Measurements from ENCODE around the gene RASA2. TPM values are rescaled to one million over a fixed set of nuclear protein-coding genes. Genes with fewer than 3 reads are reported as not detected.

The RASA2 gene
- total and polyA plus RNA-seq, 10 of the 15 experiments (the other 5 are each of a cell fraction or from before 2014, with no cell fraction given): 1.9 to 9.4 (median 7.2) TPM

GRCh38 chr3:141460097-141460704 is 26.6 kb upstream of the RASA2 start:
- Histone ChIP-seq H3K36me3 (ENCODE audit: control insufficient read depth in 2 of 2, insufficient read depth in 2 of 2, low read length in 1 of 2) (no peaks in the 10 kb centered on the region), H3K27me3 (replicated peaks in 1 of 2; ENCODE audit: control insufficient read depth in 2 of 2, insufficient read depth in 2 of 2, low read length in 1 of 2) (no peaks in the 10 kb centered on the region), H3K4me3 (no peak overlapping the region), H3K4me1 (ENCODE audit: control insufficient read depth, insufficient read depth, low read length) (peaks cover 3% of the 10 kb centered on the region; the same call in 1 of the 2 replicates), H3K79me2 (ENCODE audit: control insufficient read depth, insufficient read depth, low read length) (no peaks in the 10 kb centered on the region), H4K20me1 (ENCODE audit: control insufficient read depth, insufficient read depth) (no peaks in the 10 kb centered on the region), H3K9me3 (replicated peaks; ENCODE audit: control insufficient read depth, insufficient read depth, low read length) (peaks cover 11% of the 10 kb centered on the region), H3K9ac (ENCODE audit: control insufficient read depth, insufficient read depth, low read length) (no peak overlapping the region), H3K4me2 (ENCODE audit: control insufficient read depth, insufficient read depth) (no peak overlapping the region), H2AFZ (ENCODE audit: control insufficient read depth, low read depth, low read length) (no peak overlapping the region; the same call in 1 of the 2 replicates), H3K27ac (ENCODE audit: control insufficient read depth, insufficient read depth) (no peak overlapping the region)
- FAIRE-seq (peak; percentile 95), DNase-seq (ENCODE audit: low read depth, low spot score) (no peak), ATAC-seq (peak; percentile 100)
- ChIA-PET SMC1A (ENCODE audit: uncharacterized antibody, unreplicated experiment) (interaction anchor here (0.6 to 11.9 kb wide), 20 partner anchors 24 to 495 kb away, joined by 3 to 405 read pairs (median 4); no protein-coding TSS in a partner anchor), POLR2A (interaction anchor here (0.9 to 1.1 kb wide), 2 partner anchors 149 to 182 kb away, joined by 3 read pairs; no protein-coding TSS in a partner anchor), CTCF (interaction anchor here (0.5 to 12.6 kb wide), 34 partner anchors 8 to 549 kb away, joined by 3 to 642 read pairs (median 4); no protein-coding TSS in a partner anchor), RAD21 (ENCODE audit: unreplicated experiment) (interaction anchor here (0.5 to 5.2 kb wide), 18 partner anchors 12 to 820 kb away, joined by 3 to 44 read pairs (median 4); partner anchors contain the start of gene RNF7)
- intact Hi-C loops (cut with micrococcal nuclease; ENCODE audit: unreplicated experiment): loop anchor here (1.0 to 5.0 kb wide), 4 partner anchors 101 to 817 kb away; no protein-coding TSS in a partner anchor
- TF ChIP-seq SMARCA5 (IDR thresholded peaks at IDR 0.05) (0 out of 2 replicates have a peak, but pooled peaks have one; percentile 44), BRCA1 (IDR thresholded peaks at IDR 0.05; ENCODE audit: low read depth, low read length) (no peak), SREBF1 (IDR thresholded peaks at IDR 0.05; ENCODE audit: low read length) (no peak), SMC3 (IDR thresholded peaks at IDR 0.05; ENCODE audit: borderline replicate concordance, low read length) (peak; percentile 99), SRF (IDR thresholded peaks at IDR 0.05; ENCODE audit: low read depth in 2 of 2, low read length in 2 of 2) (no peak), IRF4 (IDR thresholded peaks at IDR 0.05; ENCODE audit: low read depth, low read length) (0 out of 2 replicates have a peak, but pooled peaks have one; percentile 69), YY1 (IDR thresholded peaks at IDR 0.05; ENCODE audit: low read depth, low read length) (0 out of 2 replicates have a peak, but pooled peaks have one; percentile 59), HCFC1 (IDR thresholded peaks at IDR 0.05; ENCODE audit: low read length) (no peak), RAD21 (IDR thresholded peaks at IDR 0.05; ENCODE audit: insufficient read depth, low read depth, low read length) (peak; percentile 89), CTCF (IDR thresholded peaks at IDR 0.05 in 2 of 3, conservative IDR thresholded peaks at IDR 0.05 in 1 of 3; ENCODE audit: control insufficient read depth in 2 of 3, extremely low read depth in 1 of 3, insufficient read depth in 1 of 3, low read depth in 3 of 3, low read length in 3 of 3) (peak; percentile 79 to 96 (median 87)), LARP7 (IDR thresholded peaks at IDR 0.05) (peak; percentile 31; the same call in 1 of the 2 replicates), SMAD1 (IDR thresholded peaks at IDR 0.05; ENCODE audit: low read depth, partially characterized antibody) (no peak)
- 23% methylated on average over 10 of the region's 10 CpGs for WGBS (ENCODE audit: insufficient coverage, insufficient replicate concordance, low lambda C conversion rate, missing lambda C conversion rate)
- no TSS peak for BruUV-seq (replicated peaks)
- in situ Hi-C loops (cut with MboI): loop anchor here (5.0 to 10.0 kb wide), 2 partner anchors 97 to 415 kb away; partner anchors contain the start of gene ATP1B3

Data from GM12878 (cell line).